Right kidney (tissue), 1 donor: Measurements from ENCODE around the gene CTNND2.
"Not testable (repeated sequence)": the region's sequence is repeated elsewhere in the genome, so short reads cannot be mapped to it uniquely, and the experiment has no call there.

ENCODE experiments used
- DNase-seq: peaks from one replicate; pipeline ENCODE4 v3.0.0-alpha.2; 2016

The CTNND2 gene

GRCh38 chr5:11383506-11384095 is 520.6 kb downstream of the CTNND2 start:
- no peak for DNase-seq

GRCh38 chr5:11378461-11378860 is 525.8 kb downstream of the CTNND2 start:
- no peak for DNase-seq

- DNase-seq = no peak
Observed at GRCh38 chr5:11377896-11378295, 526.4 kb downstream of the CTNND2 start.

- DNase-seq = no peak
Observed at GRCh38 chr5:11372191-11372590, 532.1 kb downstream of the CTNND2 start.

GRCh38 chr5:11371021-11371420 is 533.2 kb downstream of the CTNND2 start:
- DNase-seq = no peak

GRCh38 chr5:11364531-11364930 is 539.7 kb downstream of the CTNND2 start:
- no peak for DNase-seq

GRCh38 chr5:11363631-11364178 is 540.5 kb downstream of the CTNND2 start:
- no peak for DNase-seq

- DNase-seq = no peak
Observed at GRCh38 chr5:11361768-11362167, 542.5 kb downstream of the CTNND2 start.

- no peak for DNase-seq
Observed at GRCh38 chr5:11357928-11358327, 546.3 kb downstream of the CTNND2 start.

GRCh38 chr5:11355491-11355890 is 548.8 kb downstream of the CTNND2 start:
- DNase-seq = no peak

GRCh38 chr5:11346336-11346735 is 557.9 kb downstream of the CTNND2 start:
- no peak for DNase-seq

GRCh38 chr5:11335881-11336760 is 568.1 kb downstream of the CTNND2 start:
- DNase-seq = no peak

- no peak for DNase-seq
Observed at GRCh38 chr5:11334404-11334803, 569.8 kb downstream of the CTNND2 start.

- DNase-seq = no peak
Observed at GRCh38 chr5:11329679-11330078, 574.6 kb downstream of the CTNND2 start.

GRCh38 chr5:11324521-11325289 is 579.5 kb downstream of the CTNND2 start:
- DNase-seq = peak; percentile 9

- DNase-seq = no peak
Observed at GRCh38 chr5:11323761-11324160, 580.5 kb downstream of the CTNND2 start.

- DNase-seq = no peak
Observed at GRCh38 chr5:11322133-11322532, 582.1 kb downstream of the CTNND2 start.

- no peak for DNase-seq
Observed at GRCh38 chr5:11319836-11320580, 584.2 kb downstream of the CTNND2 start.

- not testable (repeated sequence) for DNase-seq
Observed at GRCh38 chr5:11313694-11314093, 590.6 kb downstream of the CTNND2 start.

- no peak for DNase-seq
Observed at GRCh38 chr5:11311731-11312130, 592.5 kb downstream of the CTNND2 start.

- DNase-seq = no peak
Observed at GRCh38 chr5:11311272-11311671, 593.0 kb downstream of the CTNND2 start.

- DNase-seq = no peak
Observed at GRCh38 chr5:11310158-11310557, 594.1 kb downstream of the CTNND2 start.
